Stimulated activated CD4-positive, alpha-beta T cell treated with anti-CD3 and anti-CD28 coated beads, Interleukin-1b, Interleukin-23, amount 100 ng/mL, for 1 hour (primary cell): ENCODE results near the gene UROS.

Experiments
- DNase-seq, 2 donors: peaks; one replicate each; pipeline ENCODE4 v3.0.0-alpha.2; 2020; ENCODE audit warnings: low read depth in 2 of 2

UROS gene

GRCh38 chr10:125762692-125763648 lies 60.1 kb downstream of the UROS start:
- DNase-seq = no peak

GRCh38 chr10:125761961-125762360 lies 61.1 kb downstream of the UROS start:
- DNase-seq = no peak

GRCh38 chr10:125757742-125758141 lies 65.3 kb downstream of the UROS start:
- DNase-seq = no peak

- DNase-seq = no peak
These were observed 66.1 kb downstream of the UROS start for GRCh38 chr10:125756853-125757487.

GRCh38 chr10:125756196-125756595 lies 66.9 kb downstream of the UROS start:
- no peak for DNase-seq

GRCh38 chr10:125747417-125747816 lies 75.6 kb downstream of the UROS start:
- no peak for DNase-seq

GRCh38 chr10:125744909-125745308 lies 78.1 kb downstream of the UROS start:
- no peak for DNase-seq

- DNase-seq = no peak
These were observed 80.6 kb downstream of the UROS start for GRCh38 chr10:125742465-125742864.

GRCh38 chr10:125739994-125740679 lies 82.9 kb downstream of the UROS start:
- no peak for DNase-seq
